GM12801 (cell line): ENCODE results near the gene TSGA10IP.

ENCODE experiments used
- CTCF ChIP-seq: IDR thresholded peaks from one replicate; pipeline ENCODE4 v1.5.1; 2011; ENCODE audit warnings: control low read depth; ENCODE audit not compliant: insufficient read length; ENCODE audit errors: extremely low read depth

TSGA10IP gene

GRCh38 chr11:65912845-65913244 lies 32.4 kb upstream of the TSGA10IP start:
- no peak for TF ChIP-seq CTCF

- no peak for TF ChIP-seq CTCF
Measured at GRCh38 chr11:65915101-65915820, 30.0 kb upstream of the TSGA10IP start.

- no peak for TF ChIP-seq CTCF
Measured at GRCh38 chr11:65915821-65916251, 29.4 kb upstream of the TSGA10IP start.

- TF ChIP-seq CTCF: no peak
Measured at GRCh38 chr11:65916391-65916790, 28.9 kb upstream of the TSGA10IP start.

- TF ChIP-seq CTCF: no peak
Measured at GRCh38 chr11:65917077-65917433, 28.2 kb upstream of the TSGA10IP start.

GRCh38 chr11:65917434-65918210 lies 27.7 kb upstream of the TSGA10IP start:
- TF ChIP-seq CTCF: no peak

GRCh38 chr11:65918211-65919140 lies 26.8 kb upstream of the TSGA10IP start, which contains the start of gene C11orf68:
Gene C11orf68 (minus strand): TSS chr11:65919062. CDS start chr11:65919031, 31 bp downstream.
- TF ChIP-seq CTCF: no peak
